SK-N-SH (cell line): ENCODE results near the gene NSL1. TPM values are rescaled to one million over a fixed set of nuclear protein-coding genes. Genes with fewer than 3 reads are reported as not detected.

Source experiments
- CTCF ChIA-PET: fragments of 300-600, 350-600 bp; formaldehyde crosslinking; extraction: SDS; loops from one replicate; lab custom pipeline; 2021; lab: Yijun Ruan, JAX
- POLR2A ChIA-PET: fragments of 350-600 bp; sonication (Branson Sonifier 250); formaldehyde crosslinking; extraction: SDS; loops from one replicate; lab custom pipeline; 2020; ENCODE audit warnings: antibody characterized with exemption, inconsistent platforms; lab: Yijun Ruan, JAX
- DNase-seq: peaks from one replicate; pipeline ENCODE4 v3.0.0; 2012
- H2AFZ ChIP-seq: fragments of 200-600 bp; sonication (generic); 2 replicates; pipeline ENCODE4 v1.8.1; 2016; ENCODE audit warnings: antibody characterized with exemption, mild to moderate bottlenecking, low read depth
- H3F3A ChIP-seq: fragments of 200-600 bp; sonication (generic); replicated peaks from 2 replicates; pipeline ENCODE3; 2016; ENCODE audit warnings: antibody characterized with exemption, mild to moderate bottlenecking; ENCODE audit not compliant: insufficient read depth
- H3K27ac ChIP-seq, 2 experiments: fragments of 200-500 bp in 1 of 2; fragments of 200-600 bp in 1 of 2; sonication (Bioruptor generic) in 1 of 2; sonication (generic), shearing (Covaris generic) in 1 of 2; 2 replicates each; pipeline versions ENCODE4 v1.5.1 to v1.6.1; 2014 to 2016; ENCODE audit warnings: low read depth in 2 of 2, inconsistent platforms in 1 of 2, low read length in 1 of 2, mild to moderate bottlenecking in 1 of 2, mixed read lengths in 1 of 2
- H3K27me3 ChIP-seq: fragments of 200-600 bp; sonication (generic), shearing (Covaris generic); 2 replicates; pipeline ENCODE4 v1.6.1; 2016; ENCODE audit warnings: mixed run types; ENCODE audit not compliant: insufficient read depth
- H3K36me3 ChIP-seq, 2 experiments: fragments of 200-500 bp in 1 of 2; fragments of 200-600 bp in 1 of 2; sonication (Bioruptor generic) in 1 of 2; sonication (generic) in 1 of 2; replicated peaks in 1 of 2; 2 replicates each; pipeline versions ENCODE3 to v1.5.1; 2014 to 2016; ENCODE audit warnings: low read length in 1 of 2, mild to moderate bottlenecking in 1 of 2; ENCODE audit not compliant: insufficient read depth in 2 of 2, control insufficient read depth in 1 of 2
- H3K4me1 ChIP-seq, 2 experiments: fragments of 200-500 bp in 1 of 2; fragments of 200-600 bp in 1 of 2; sonication (Bioruptor generic) in 1 of 2; sonication (generic), shearing (Covaris generic) in 1 of 2; 2 replicates each; pipeline versions ENCODE4 v1.5.1 to v1.6.1; 2014 to 2016; ENCODE audit warnings: low read depth in 1 of 2, low read length in 1 of 2, mixed run types in 1 of 2; ENCODE audit not compliant: insufficient read depth in 2 of 2, control insufficient read depth in 1 of 2
- H3K4me2 ChIP-seq: fragments of 200-600 bp; sonication (generic), shearing (Covaris generic); 2 replicates; pipeline ENCODE4 v1.6.1; 2017; ENCODE audit warnings: mixed run types
- H3K4me3 ChIP-seq, 2 experiments: fragments of 200-500 bp in 1 of 2; fragments of 200-600 bp in 1 of 2; sonication (Bioruptor generic) in 1 of 2; sonication (generic), shearing (Covaris generic) in 1 of 2; 2 replicates each; pipeline versions ENCODE4 v1.5.1 to v1.8.1; 2014 to 2016; ENCODE audit warnings: low read depth in 2 of 2, inconsistent platforms in 1 of 2, low read length in 1 of 2, mild to moderate bottlenecking in 1 of 2, mixed read lengths in 1 of 2, moderate library complexity in 1 of 2
- H3K79me2 ChIP-seq: fragments of 200-600 bp; sonication (generic); 2 replicates; pipeline ENCODE4 v1.8.1; 2017; ENCODE audit warnings: mild to moderate bottlenecking; ENCODE audit not compliant: insufficient read depth
- H3K9ac ChIP-seq: fragments of 200-600 bp; sonication (generic); 2 replicates; pipeline ENCODE4 v1.6.1; 2017; ENCODE audit warnings: mixed run types
- H3K9me2 ChIP-seq: fragments of 200-600 bp; sonication (generic); 2 replicates; pipeline ENCODE4 v1.6.1; 2017; ENCODE audit warnings: mixed run types
- H3K9me3 ChIP-seq: fragments of 200-600 bp; sonication (generic); 2 replicates; pipeline ENCODE4 v1.6.1; 2017; ENCODE audit warnings: mixed run types, mild to moderate bottlenecking, moderate library complexity
- H4K20me1 ChIP-seq: fragments of 200-600 bp; sonication (generic); 2 replicates; pipeline ENCODE4 v1.6.1; 2017; ENCODE audit warnings: mild to moderate bottlenecking, mixed run types; ENCODE audit not compliant: insufficient read depth
- EP300 ChIP-seq, 2 experiments: IDR thresholded peaks; 2 replicates each; pipeline versions ENCODE4 v1.4.0 to v1.6.1; 2012; ENCODE audit warnings: borderline replicate concordance in 1 of 2, low read depth in 1 of 2, low read length in 1 of 2
- EZH2phosphoT487 ChIP-seq: fragments of 200-600 bp; sonication (generic); IDR thresholded peaks from 2 replicates; pipeline ENCODE4 v1.6.1; 2017; ENCODE audit warnings: low read depth, mixed run types, mild to moderate bottlenecking, antibody characterized with exemption, moderate library complexity, borderline replicate concordance
- FOSL2 ChIP-seq: IDR thresholded peaks from 2 replicates; pipeline ENCODE4 v1.4.0; 2012; ENCODE audit warnings: low read depth, mild to moderate bottlenecking, moderate library complexity, borderline replicate concordance
- FOXM1 ChIP-seq: IDR thresholded peaks from 2 replicates; pipeline ENCODE4 v1.4.0; 2012; ENCODE audit warnings: low read depth, mild to moderate bottlenecking
- MEF2A ChIP-seq: IDR thresholded peaks from 2 replicates; pipeline ENCODE4 v1.4.0; 2012; ENCODE audit warnings: low read depth, borderline replicate concordance
- MXI1 ChIP-seq: IDR thresholded peaks from 2 replicates; pipeline ENCODE4 v1.6.1; 2012; ENCODE audit warnings: mild to moderate bottlenecking, low read depth, low read length, improper control_type of control experiment
- RXRA ChIP-seq: IDR thresholded peaks from 2 replicates; pipeline ENCODE4 v1.4.0; 2012; ENCODE audit warnings: low read depth, mild to moderate bottlenecking, borderline replicate concordance
- TEAD4 ChIP-seq: IDR thresholded peaks from 2 replicates; pipeline ENCODE4 v1.4.0; 2012; ENCODE audit warnings: mild to moderate bottlenecking, borderline replicate concordance; ENCODE audit not compliant: insufficient read depth
- YY1 ChIP-seq: IDR thresholded peaks from 2 replicates; pipeline ENCODE4 v1.4.0; 2012; ENCODE audit warnings: low read depth, mild to moderate bottlenecking
- WGBS: methylation state at CpG from one replicate; pipeline ENCODE4 v1.1.6; 2017; ENCODE audit warnings: low lambda C conversion rate; 5-methylcytosine and 5-hydroxymethylcytosine counted together
- polyA plus RNA-seq, 3 experiments: library from polyadenylated mRNA; depleted of rRNA; stranded (reverse); fragments of >200 nt; gene quantifications; 2 replicates each; pipeline ENCODE4 v1.2.3, GENCODE V29; 2012
- TF ChIP-seq, protein P1 (sequence below): fragments of 150-350 bp; IDR thresholded peaks from 2 replicates; pipeline ENCODE4 v1.6.1; 2017; ENCODE audit warnings: antibody characterized with exemption, low read length, low read depth, borderline replicate concordance
- TF ChIP-seq, protein P2 (sequence below): fragments of 200-600 bp; sonication (generic); IDR thresholded peaks from 2 replicates; pipeline ENCODE4 v1.6.1; 2017; ENCODE audit warnings: antibody characterized with exemption, mild to moderate bottlenecking, moderate library complexity

Gene NSL1
- polyA plus RNA-seq, 1 of the 3 experiments (the other 2 are of a cell fraction) = 22.5 TPM

DNA sequence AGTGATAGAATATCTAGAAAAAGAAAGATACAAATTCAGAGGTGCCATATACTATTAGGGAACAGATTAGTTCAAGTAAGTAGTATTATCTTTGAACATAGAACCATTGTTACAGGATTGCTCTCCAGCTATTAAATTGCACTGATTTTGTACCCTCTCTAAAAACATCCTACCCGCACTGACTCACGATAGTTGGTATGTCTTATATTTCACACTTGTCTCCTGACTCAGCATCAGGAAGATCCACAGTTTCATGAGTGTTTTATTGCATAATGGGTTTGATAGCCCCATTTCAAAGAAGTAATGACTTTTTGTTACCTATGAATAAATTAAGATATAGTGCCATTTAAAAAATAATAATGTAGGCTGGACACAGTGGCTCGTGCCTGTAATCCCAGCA lies 6.1 kb upstream of the NSL1 start:
- H3K9me3 ChIP-seq = no peaks in the 10 kb centered on the region
- H2AFZ ChIP-seq = no peak overlapping the region
- no peak overlapping the region for H3K4me2 ChIP-seq
- 0 out of 2 replicates have a peak, but pooled peaks cover 3% of the 10 kb centered on the region for H3K79me2 ChIP-seq
- no peak overlapping the region for H3K9ac ChIP-seq
- no peak for DNase-seq
- peaks cover 14 to 21% of the 10 kb centered on the region in 2 experiments for H3K36me3 ChIP-seq
- no peaks in the 10 kb centered on the region for H4K20me1 ChIP-seq
- no peak overlapping the region for H3K4me3 ChIP-seq
- no peak overlapping the region for H3K27ac ChIP-seq
- H3F3A ChIP-seq = no peaks in the 10 kb centered on the region
- TF ChIP-seq, protein P1, sequence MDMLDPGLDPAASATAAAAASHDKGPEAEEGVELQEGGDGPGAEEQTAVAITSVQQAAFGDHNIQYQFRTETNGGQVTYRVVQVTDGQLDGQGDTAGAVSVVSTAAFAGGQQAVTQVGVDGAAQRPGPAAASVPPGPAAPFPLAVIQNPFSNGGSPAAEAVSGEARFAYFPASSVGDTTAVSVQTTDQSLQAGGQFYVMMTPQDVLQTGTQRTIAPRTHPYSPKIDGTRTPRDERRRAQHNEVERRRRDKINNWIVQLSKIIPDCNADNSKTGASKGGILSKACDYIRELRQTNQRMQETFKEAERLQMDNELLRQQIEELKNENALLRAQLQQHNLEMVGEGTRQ = no peak
- TF ChIP-seq, protein P2, sequence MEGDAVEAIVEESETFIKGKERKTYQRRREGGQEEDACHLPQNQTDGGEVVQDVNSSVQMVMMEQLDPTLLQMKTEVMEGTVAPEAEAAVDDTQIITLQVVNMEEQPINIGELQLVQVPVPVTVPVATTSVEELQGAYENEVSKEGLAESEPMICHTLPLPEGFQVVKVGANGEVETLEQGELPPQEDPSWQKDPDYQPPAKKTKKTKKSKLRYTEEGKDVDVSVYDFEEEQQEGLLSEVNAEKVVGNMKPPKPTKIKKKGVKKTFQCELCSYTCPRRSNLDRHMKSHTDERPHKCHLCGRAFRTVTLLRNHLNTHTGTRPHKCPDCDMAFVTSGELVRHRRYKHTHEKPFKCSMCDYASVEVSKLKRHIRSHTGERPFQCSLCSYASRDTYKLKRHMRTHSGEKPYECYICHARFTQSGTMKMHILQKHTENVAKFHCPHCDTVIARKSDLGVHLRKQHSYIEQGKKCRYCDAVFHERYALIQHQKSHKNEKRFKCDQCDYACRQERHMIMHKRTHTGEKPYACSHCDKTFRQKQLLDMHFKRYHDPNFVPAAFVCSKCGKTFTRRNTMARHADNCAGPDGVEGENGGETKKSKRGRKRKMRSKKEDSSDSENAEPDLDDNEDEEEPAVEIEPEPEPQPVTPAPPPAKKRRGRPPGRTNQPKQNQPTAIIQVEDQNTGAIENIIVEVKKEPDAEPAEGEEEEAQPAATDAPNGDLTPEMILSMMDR = no peak
- TF ChIP-seq FOSL2 (no peak), EP300 (IDR thresholded peaks at IDR 0.05; ENCODE audit: borderline replicate concordance in 1 of 2, low read depth in 1 of 2, low read length in 1 of 2) (no peak), MEF2A (no peak), YY1 (no peak), TEAD4 (no peak), EZH2phosphoT487 (no peak), RXRA (no peak), FOXM1 (no peak)
- POLR2A ChIA-PET = no interaction called here
- CTCF ChIA-PET = no interaction called here
- no peaks in the 10 kb centered on the region for H3K9me2 ChIP-seq
- 91% methylated on average over 3 of the region's 3 CpGs for WGBS
- H3K4me1 ChIP-seq = peaks cover 0 to 2% of the 10 kb centered on the region in 2 experiments; a peak in 1 of 4 replicates
- no peaks in the 10 kb centered on the region for H3K27me3 ChIP-seq

DNA sequence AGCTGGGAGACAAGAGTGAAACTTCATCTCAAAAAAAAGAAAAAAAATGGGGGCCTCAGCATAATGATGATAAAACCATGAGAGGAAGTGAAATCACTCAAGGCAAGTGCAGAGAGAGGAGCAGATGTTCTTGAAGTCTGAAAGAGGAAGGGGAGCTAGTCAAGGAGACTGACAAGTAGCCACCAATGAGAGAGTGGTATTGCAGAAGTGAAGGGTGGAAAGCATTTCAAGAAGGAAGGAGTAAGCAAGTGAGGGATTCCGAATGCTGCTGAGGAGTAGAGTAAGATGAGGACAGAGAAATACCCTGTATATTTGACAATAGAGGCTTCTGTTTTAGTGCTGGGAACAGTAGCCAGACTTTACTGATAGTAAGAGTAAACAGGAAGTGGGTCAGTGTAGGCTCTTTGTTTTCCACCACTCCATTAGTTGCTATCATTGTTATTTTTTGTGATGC lies 3.0 kb upstream of the NSL1 start:
- CTCF ChIA-PET = interaction anchor here (0.7 to 2.0 kb wide), 8 partner anchors 11 to 339 kb away, joined by 3 to 7 read pairs (median 3); no protein-coding TSS in a partner anchor

More for the DNA sequence above, 3.0 kb upstream of the NSL1 start:
- H3K36me3 ChIP-seq = peaks cover 14 to 19% of the 10 kb centered on the region in 2 experiments
- WGBS = 100% methylated on average over 1 of the region's 1 CpG
- POLR2A ChIA-PET = interaction anchor here (0.7 kb wide), 1 partner anchor 366 kb away, joined by 3 read pairs; no protein-coding TSS in a partner anchor
- peaks cover 2 to 3% of the 10 kb centered on the region in 2 experiments; a peak in 2 of 4 replicates for H3K4me1 ChIP-seq
- no peak for DNase-seq
- no peaks in the 10 kb centered on the region for H3K27me3 ChIP-seq
- H3K4me2 ChIP-seq = no peak overlapping the region
- no peaks in the 10 kb centered on the region for H3K9me2 ChIP-seq
- H3K9me3 ChIP-seq = no peaks in the 10 kb centered on the region
- peaks cover 15% of the 10 kb centered on the region for H3K79me2 ChIP-seq
- no peak overlapping the region for H2AFZ ChIP-seq
- H3K9ac ChIP-seq = no peak overlapping the region
- no peaks in the 10 kb centered on the region for H4K20me1 ChIP-seq
- no peak overlapping the region for H3K4me3 ChIP-seq
- H3K27ac ChIP-seq = no peak overlapping the region
- H3F3A ChIP-seq = peaks cover 17% of the 10 kb centered on the region
- TF ChIP-seq FOXM1 = no peak
- TF ChIP-seq EP300 (IDR thresholded peaks at IDR 0.05; ENCODE audit: borderline replicate concordance in 1 of 2, low read depth in 1 of 2, low read length in 1 of 2) = no peak
- TF ChIP-seq MXI1 = no peak
- no peak for TF ChIP-seq TEAD4
